Testis (tissue), 2 donors: Measurements from ENCODE around the gene TMIGD3.

Source experiments
- POLR2A ChIP-seq: fragments of 450-650 bp; IDR thresholded peaks from one replicate; pipeline ENCODE4 v1.6.1; 2017; ENCODE audit warnings: antibody characterized with exemption, mild to moderate bottlenecking, moderate library complexity
- TF ChIP-seq, protein P1 (sequence below), 3 experiments: fragments of 450-650 bp in 2 of 3; fragments of 200-600 bp in 1 of 3; sonication (generic) in 1 of 3; IDR thresholded peaks; one replicate each; pipeline ENCODE4 v1.5.1; 2016 to 2019; ENCODE audit warnings: antibody characterized with exemption in 3 of 3, mild to moderate bottlenecking in 2 of 3, moderate library complexity in 1 of 3

- no peak for TF ChIP-seq POLR2A
- TF ChIP-seq, protein P1, sequence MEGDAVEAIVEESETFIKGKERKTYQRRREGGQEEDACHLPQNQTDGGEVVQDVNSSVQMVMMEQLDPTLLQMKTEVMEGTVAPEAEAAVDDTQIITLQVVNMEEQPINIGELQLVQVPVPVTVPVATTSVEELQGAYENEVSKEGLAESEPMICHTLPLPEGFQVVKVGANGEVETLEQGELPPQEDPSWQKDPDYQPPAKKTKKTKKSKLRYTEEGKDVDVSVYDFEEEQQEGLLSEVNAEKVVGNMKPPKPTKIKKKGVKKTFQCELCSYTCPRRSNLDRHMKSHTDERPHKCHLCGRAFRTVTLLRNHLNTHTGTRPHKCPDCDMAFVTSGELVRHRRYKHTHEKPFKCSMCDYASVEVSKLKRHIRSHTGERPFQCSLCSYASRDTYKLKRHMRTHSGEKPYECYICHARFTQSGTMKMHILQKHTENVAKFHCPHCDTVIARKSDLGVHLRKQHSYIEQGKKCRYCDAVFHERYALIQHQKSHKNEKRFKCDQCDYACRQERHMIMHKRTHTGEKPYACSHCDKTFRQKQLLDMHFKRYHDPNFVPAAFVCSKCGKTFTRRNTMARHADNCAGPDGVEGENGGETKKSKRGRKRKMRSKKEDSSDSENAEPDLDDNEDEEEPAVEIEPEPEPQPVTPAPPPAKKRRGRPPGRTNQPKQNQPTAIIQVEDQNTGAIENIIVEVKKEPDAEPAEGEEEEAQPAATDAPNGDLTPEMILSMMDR (IDR thresholded peaks at IDR 0.05) = no peak
Observed at GRCh38 chr1:111468717-111469100, 34.7 kb downstream of the TMIGD3 start.
